Esophagus muscularis mucosa (tissue), 4 donors: ENCODE data around the gene SAMD4A.

Experiments
- CTCF ChIP-seq, 3 experiments: fragments of 200-600 bp in 2 of 3; fragments of 450-650 bp in 1 of 3; sonication (generic) in 2 of 3; IDR thresholded peaks; one replicate each; pipeline ENCODE4 v1.5.1; 2017 to 2019; ENCODE audit warnings: antibody characterized with exemption in 3 of 3, mild to moderate bottlenecking in 2 of 3, moderate library complexity in 1 of 3
- EP300 ChIP-seq: sonication (generic); formaldehyde crosslinking; IDR thresholded peaks from one replicate; pipeline ENCODE4 v1.6.1; 2017; ENCODE audit warnings: antibody characterized with exemption
- POLR2A ChIP-seq: fragments of 450-650 bp; IDR thresholded peaks from one replicate; pipeline ENCODE4 v1.6.1; 2017; ENCODE audit warnings: antibody characterized with exemption, moderate library complexity, mild to moderate bottlenecking, low read depth
- POLR2AphosphoS5 ChIP-seq, 2 donors: sonication (generic); formaldehyde crosslinking; IDR thresholded peaks; one replicate each; pipeline ENCODE4 v1.6.1; 2017; ENCODE audit warnings: antibody characterized with exemption in 2 of 2

- TF ChIP-seq CTCF (IDR thresholded peaks at IDR 0.05): no peak
- TF ChIP-seq EP300: no peak
- TF ChIP-seq POLR2A: no peak
- peak; percentile 9 to 56 for TF ChIP-seq POLR2AphosphoS5 (IDR thresholded peaks at IDR 0.05)
Measured at GRCh38 chr14:54625112-54625511, 58.2 kb downstream of the SAMD4A start.
